Naive thymus-derived CD4-positive, alpha-beta T cell (primary cell): ENCODE data around the gene KCTD2. TPM values are rescaled to one million over a fixed set of nuclear protein-coding genes. Genes with fewer than 3 reads are reported as not detected.

ENCODE experiments used
- ATAC-seq: fragments of 150-1000 bp; cut with Tn5 transposase; 2 replicates; pipeline ENCODE4 v1.10.0; 2021; ENCODE audit warnings: mild to moderate bottlenecking, moderate library complexity
- CTCF ChIA-PET: fragments of 350-600 bp; sonication (Branson Sonifier 250); formaldehyde crosslinking; loops from one replicate; lab custom pipeline; 2021; ENCODE audit warnings: antibody characterized with exemption; lab: Charles Lee
- POLR2A ChIA-PET: fragments of 350-600 bp; sonication (Branson Sonifier 250); formaldehyde crosslinking; loops from one replicate; lab custom pipeline; 2021; ENCODE audit warnings: antibody characterized with exemption, inconsistent platforms; lab: Charles Lee
- DNase-seq, 9 donors: peaks; one replicate each; pipeline versions ENCODE4 v3.0.0 to v3.0.0-alpha.2; 2020 to 2022; ENCODE audit warnings: mixed read lengths in 1 of 9
- H3K27ac ChIP-seq: one replicate; pipeline ENCODE4 v1.7.0; 2013; ENCODE audit warnings: mild to moderate bottlenecking, low read depth, low read length, moderate library complexity
- H3K27me3 ChIP-seq, 2 donors: one replicate each; pipeline ENCODE4 v1.7.0; 2013; ENCODE audit warnings: low read length in 2 of 2, mild to moderate bottlenecking in 2 of 2, moderate library complexity in 2 of 2; ENCODE audit not compliant: control insufficient read depth in 2 of 2, insufficient read depth in 2 of 2
- H3K36me3 ChIP-seq, 3 experiments: 1 replicate in 2 of 3; 2 replicates in 1 of 3; pipeline ENCODE4 v1.7.0; 2013; ENCODE audit warnings: low read length in 3 of 3, mild to moderate bottlenecking in 3 of 3, moderate library complexity in 1 of 3; ENCODE audit not compliant: insufficient read depth in 3 of 3, control insufficient read depth in 2 of 3
- H3K4me1 ChIP-seq, 2 donors: one replicate each; pipeline ENCODE4 v1.7.0; 2013; ENCODE audit warnings: low read length in 2 of 2, mild to moderate bottlenecking in 2 of 2, moderate library complexity in 1 of 2; ENCODE audit not compliant: control insufficient read depth in 2 of 2, insufficient read depth in 2 of 2
- H3K4me3 ChIP-seq: 2 replicates; pipeline ENCODE4 v1.7.0; 2013; ENCODE audit warnings: mild to moderate bottlenecking, low read length
- H3K9me3 ChIP-seq, 3 experiments: 1 replicate in 2 of 3; 2 replicates in 1 of 3; pipeline ENCODE4 v1.7.0; 2013; ENCODE audit warnings: low read length in 3 of 3; ENCODE audit not compliant: control insufficient read depth in 2 of 3
- H3K27ac Mint-ChIP-seq, 9 donors: one replicate each; pipeline ENCODE4 v1.8.0; 2020 to 2022; ENCODE audit warnings: mixed read lengths in 9 of 9, mild to moderate bottlenecking in 8 of 9, moderate library complexity in 5 of 9, inconsistent platforms in 2 of 9
- H3K27me3 Mint-ChIP-seq, 5 donors: one replicate each; pipeline ENCODE4 v1.8.0; 2021 to 2022; ENCODE audit warnings: mixed read lengths in 5 of 5, mild to moderate bottlenecking in 1 of 5
- H3K36me3 Mint-ChIP-seq, 5 donors: one replicate each; pipeline ENCODE4 v1.8.0; 2020 to 2022; ENCODE audit warnings: mixed read lengths in 5 of 5, mild to moderate bottlenecking in 3 of 5, inconsistent platforms in 1 of 5
- H3K4me1 Mint-ChIP-seq, 7 donors: one replicate each; pipeline ENCODE4 v1.8.0; 2020 to 2022; ENCODE audit warnings: mixed read lengths in 7 of 7, mild to moderate bottlenecking in 3 of 7, inconsistent platforms in 1 of 7
- H3K4me3 Mint-ChIP-seq, 10 donors: one replicate each; pipeline ENCODE4 v1.8.0; 2020 to 2022; ENCODE audit warnings: mild to moderate bottlenecking in 10 of 10, mixed read lengths in 10 of 10, moderate library complexity in 6 of 10, inconsistent platforms in 2 of 10
- H3K9me3 Mint-ChIP-seq, 11 donors: one replicate each; pipeline ENCODE4 v1.8.0; 2020 to 2022; ENCODE audit warnings: mixed read lengths in 11 of 11, mild to moderate bottlenecking in 4 of 11, inconsistent platforms in 1 of 11, moderate library complexity in 1 of 11
- intact Hi-C, 2 donors: fragments of 100-400 bp; cut with micrococcal nuclease; formaldehyde crosslinking; loops; one replicate each; pipeline ENCODE4 v1.15.1; 2023
- polyA plus RNA-seq, 2 donors: library from polyadenylated mRNA; unstranded; fragments of 300-500 nt; fragmentation: Illumina TruSeq; gene quantifications; one replicate each; pipeline ENCODE4 v1.2.3, GENCODE V29; 2021
- total RNA-seq, 6 experiments: library from RNA in 5 of 6; stranded (reverse) in 5 of 6; gene quantifications; 1 replicate in 5 of 6; 2 replicates in 1 of 6; pipeline ENCODE4 v1.2.3 and lab custom pipeline; 2021 to 2026

Gene KCTD2
- total and polyA plus RNA-seq, 7 experiments from 2014 or later: 4.8 to 35.7 (median 20.1) TPM

DNA sequence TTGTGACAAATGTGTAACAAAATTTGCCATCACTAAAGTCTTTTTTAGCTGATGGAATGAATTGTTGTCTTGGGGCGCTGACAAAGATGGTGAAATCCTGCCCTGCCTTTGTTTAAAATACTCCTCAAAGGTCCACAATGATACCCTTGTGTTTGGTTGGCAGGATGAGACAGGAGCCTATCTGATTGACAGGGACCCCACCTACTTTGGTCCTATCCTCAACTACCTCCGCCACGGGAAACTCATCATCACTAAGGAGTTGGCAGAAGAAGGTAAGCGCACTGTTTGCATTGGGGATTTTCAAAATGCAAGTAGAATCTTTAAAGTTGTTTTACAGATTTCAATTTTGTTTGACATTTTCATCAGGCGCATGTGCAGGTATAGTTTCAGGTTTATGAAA lies 2.0 kb downstream of the KCTD2 start:
- no peak overlapping the region for H3K27ac ChIP-seq
- H3K36me3 Mint-ChIP-seq: peaks cover 0 to 14% (median 5%) of the 10 kb centered on the region in 5 donors
- H3K9me3 ChIP-seq: no peaks in the 10 kb centered on the region
- DNase-seq: no peak
- no peak overlapping the region for H3K4me3 ChIP-seq
- peaks cover 0 to 29% (median 0%) of the 10 kb centered on the region in 3 experiments for H3K36me3 ChIP-seq
- ChIA-PET CTCF (interaction anchor here (0.6 to 1.2 kb wide), 3 partner anchors 11 to 289 kb away, joined by 3 read pairs; no protein-coding TSS in a partner anchor), POLR2A (interaction anchor here (0.9 to 4.9 kb wide), 7 partner anchors 10 to 61 kb away, joined by 3 to 58 read pairs (median 7); partner anchors contain the start of genes ARMC7 and MRPL58)
- no peaks in the 10 kb centered on the region for H3K27me3 Mint-ChIP-seq
- ATAC-seq: no peak
- peaks cover 13 to 16% of the 10 kb centered on the region in 2 donors for H3K4me1 ChIP-seq
- H3K4me1 Mint-ChIP-seq: peaks cover 28 to 57% (median 45%) of the 10 kb centered on the region in 7 donors
- peak overlapping the region in 7 of 10 donors; percentile 18 to 95 (median 93) for H3K4me3 Mint-ChIP-seq
- intact Hi-C loops: loop anchor here (5.0 kb wide), 3 partner anchors 38 to 133 kb away; partner anchors contain the start of genes ARMC7 (in 1 of the 2), SLC16A5 (in 1 of the 2) and SUMO2 (in 1 of the 2)
- no peaks in the 10 kb centered on the region for H3K27me3 ChIP-seq
- H3K27ac Mint-ChIP-seq: peak overlapping the region in 8 of 9 donors; percentile 8 to 93 (median 88)
- no peaks in the 10 kb centered on the region for H3K9me3 Mint-ChIP-seq

DNA sequence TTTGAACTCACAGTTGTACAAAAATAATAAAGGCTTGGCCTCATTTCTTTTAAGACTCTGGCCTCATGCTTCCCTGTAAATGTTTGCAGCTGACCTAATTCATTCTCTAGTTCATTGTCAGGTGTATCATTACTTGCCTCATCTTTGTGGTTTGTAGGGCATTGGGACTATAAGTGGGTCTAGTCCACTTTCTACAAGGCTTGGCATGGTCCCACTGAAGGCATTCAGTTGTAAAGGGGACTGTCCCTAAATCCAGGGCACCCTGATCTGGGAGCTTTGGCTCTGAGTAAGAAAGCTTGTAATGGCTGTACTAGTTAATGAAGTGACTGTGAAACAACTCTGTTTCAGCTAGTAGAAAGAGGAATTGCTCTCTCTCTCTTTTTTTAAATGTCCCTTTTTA lies 2.7 kb downstream of the KCTD2 start:
- Histone ChIP-seq H3K4me1 (peaks cover 13 to 16% of the 10 kb centered on the region in 2 donors), H3K9me3 (no peaks in the 10 kb centered on the region), H3K27me3 (no peaks in the 10 kb centered on the region), H3K27ac (no peak overlapping the region), H3K4me3 (no peak overlapping the region), H3K36me3 (peaks cover 0 to 33% (median 0%) of the 10 kb centered on the region in 3 experiments)
- intact Hi-C loops: loop anchor here (5.0 kb wide), 3 partner anchors 38 to 133 kb away; partner anchors contain the start of genes ARMC7 (in 1 of the 2), SLC16A5 (in 1 of the 2) and SUMO2 (in 1 of the 2)
- ChIA-PET POLR2A (interaction anchor here (1.0 to 4.9 kb wide), 4 partner anchors 10 to 60 kb away, joined by 4 to 58 read pairs (median 12); partner anchors contain the start of genes ARMC7 and MRPL58), CTCF (interaction anchor here (1.1 kb wide), 1 partner anchor 88 kb away, joined by 4 read pairs; no protein-coding TSS in a partner anchor)
- Mint-ChIP-seq H3K36me3 (peaks cover 0 to 17% (median 5%) of the 10 kb centered on the region in 5 donors), H3K4me1 (peaks cover 28 to 54% (median 41%) of the 10 kb centered on the region in 7 donors), H3K9me3 (no peaks in the 10 kb centered on the region), H3K27me3 (no peaks in the 10 kb centered on the region), H3K27ac (peak overlapping the region in 5 of 9 donors; percentile 10 to 89 (median 49)), H3K4me3 (peak overlapping the region in 4 of 10 donors; percentile 2 to 53 (median 20))
- DNase-seq (no peak), ATAC-seq (no peak)

DNA sequence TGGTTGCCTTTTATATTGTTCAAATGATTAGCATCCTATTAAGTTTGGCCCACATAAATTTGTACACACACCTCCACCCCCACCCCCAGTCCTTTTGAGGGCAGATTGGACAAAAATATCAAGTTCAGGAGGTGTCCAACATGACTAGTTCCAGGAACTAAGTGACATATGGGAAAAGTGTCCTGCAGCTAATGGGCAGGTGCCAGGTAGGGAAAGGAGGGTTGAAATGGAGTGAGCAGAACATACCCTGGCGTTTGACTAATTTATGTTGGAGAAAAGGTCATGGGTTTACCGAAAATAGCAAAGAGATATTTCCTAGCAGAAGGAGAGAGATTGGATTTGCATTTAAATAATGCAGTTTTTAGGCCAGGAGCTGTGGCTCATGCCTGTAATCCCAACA lies 4.9 kb downstream of the KCTD2 start:
- Mint-ChIP-seq H3K9me3 (no peaks in the 10 kb centered on the region), H3K27me3 (no peaks in the 10 kb centered on the region), H3K4me3 (no peak overlapping the region), H3K4me1 (peaks cover 16 to 47% (median 37%) of the 10 kb centered on the region in 7 donors), H3K36me3 (peaks cover 0 to 17% (median 6%) of the 10 kb centered on the region in 5 donors), H3K27ac (peak overlapping the region in 3 of 9 donors; percentile 15 to 71 (median 51))
- no peak for DNase-seq
- Histone ChIP-seq H3K4me3 (no peak overlapping the region), H3K36me3 (peaks cover 0 to 35% (median 0%) of the 10 kb centered on the region in 3 experiments), H3K4me1 (peaks cover 8 to 13% of the 10 kb centered on the region in 2 donors), H3K9me3 (no peaks in the 10 kb centered on the region), H3K27ac (no peak overlapping the region), H3K27me3 (no peaks in the 10 kb centered on the region)
- ATAC-seq: no peak
- POLR2A ChIA-PET: interaction anchor here (0.7 kb wide), 1 partner anchor 15 kb away, joined by 3 read pairs; no protein-coding TSS in a partner anchor
- CTCF ChIA-PET: no interaction called here
- intact Hi-C loops: no loop called here

DNA sequence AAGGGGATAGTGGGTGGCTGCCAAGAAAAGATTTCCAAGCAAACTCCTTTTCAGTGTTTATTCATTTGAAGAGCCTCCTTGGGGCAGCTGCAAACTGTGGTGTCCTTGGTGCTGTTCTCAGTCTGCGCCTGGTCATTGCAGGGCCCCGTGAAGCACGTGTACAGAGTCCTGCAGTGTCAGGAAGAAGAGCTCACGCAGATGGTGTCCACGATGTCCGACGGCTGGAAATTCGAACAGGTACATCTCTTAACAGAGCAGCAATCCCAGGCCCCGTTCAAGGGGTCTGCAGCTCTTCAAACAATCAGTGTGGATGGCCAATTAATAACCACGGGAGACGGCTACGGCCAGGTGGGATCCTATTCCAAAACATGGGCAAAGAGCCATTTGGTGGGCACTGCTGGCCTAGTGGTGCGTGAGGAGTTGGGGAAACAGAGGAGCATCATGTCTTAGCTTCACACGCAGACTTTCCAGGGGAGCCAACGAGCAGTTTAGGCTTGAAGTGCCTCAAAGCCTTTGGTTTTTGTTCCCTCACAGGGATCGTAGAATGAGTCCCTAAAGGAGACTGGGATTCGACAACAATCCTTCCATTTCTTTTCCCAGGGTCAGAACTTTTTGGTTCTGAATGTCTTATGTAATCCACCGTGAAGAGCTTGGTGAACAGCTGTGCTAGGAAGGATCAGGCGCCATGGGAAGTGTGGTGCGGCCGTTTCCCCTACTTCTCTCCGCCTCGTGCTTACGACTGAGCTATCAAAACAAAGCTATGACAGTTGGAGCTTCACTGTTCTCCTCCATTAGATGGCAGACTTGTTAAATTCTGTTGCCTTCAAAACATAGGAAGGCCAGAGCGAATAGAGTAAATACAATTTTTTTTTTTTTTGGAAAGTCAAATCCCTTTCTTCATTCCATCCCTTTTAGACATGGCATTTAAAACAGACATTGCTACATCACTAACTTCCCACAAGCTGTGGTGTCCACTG lies 12.6 kb downstream of the KCTD2 start:
- H3K4me3 ChIP-seq: no peak overlapping the region
- POLR2A ChIA-PET: interaction anchor here (0.6 to 2.7 kb wide), 22 partner anchors 10 to 1381 kb away, joined by 3 to 18 read pairs (median 3); partner anchors contain the start of genes ARMC7, ATP5PD, KCTD2 and MRPL58
- H3K27me3 Mint-ChIP-seq: no peaks in the 10 kb centered on the region
- ATAC-seq (peak; percentile 79), DNase-seq (peak in 6 of 9 donors; percentile 32 to 56 (median 48))
- peak overlapping the region; percentile 23 for H3K27ac ChIP-seq
- H3K36me3 ChIP-seq: peaks cover 0 to 53% (median 3%) of the 10 kb centered on the region in 3 experiments
- no peaks in the 10 kb centered on the region for H3K4me1 ChIP-seq
- intact Hi-C loops: loop anchor here (1.0 kb wide), 4 partner anchors 55 to 353 kb away; no protein-coding TSS in a partner anchor
- H3K4me3 Mint-ChIP-seq: no peak overlapping the region
- H3K9me3 Mint-ChIP-seq: no peaks in the 10 kb centered on the region
- peaks cover 0 to 26% (median 20%) of the 10 kb centered on the region in 7 donors for H3K4me1 Mint-ChIP-seq
- CTCF ChIA-PET: interaction anchor here (0.6 to 4.2 kb wide), 37 partner anchors 8 to 1276 kb away, joined by 3 to 41 read pairs (median 4); partner anchors contain the start of genes ATP5PD, HID1, KCTD2 and MRPL58
- no peaks in the 10 kb centered on the region for H3K27me3 ChIP-seq
- peak overlapping the region in 8 of 9 donors; percentile 51 to 91 (median 81) for H3K27ac Mint-ChIP-seq
- no peaks in the 10 kb centered on the region for H3K9me3 ChIP-seq
- H3K36me3 Mint-ChIP-seq: peaks cover 0 to 35% (median 5%) of the 10 kb centered on the region in 5 donors

DNA sequence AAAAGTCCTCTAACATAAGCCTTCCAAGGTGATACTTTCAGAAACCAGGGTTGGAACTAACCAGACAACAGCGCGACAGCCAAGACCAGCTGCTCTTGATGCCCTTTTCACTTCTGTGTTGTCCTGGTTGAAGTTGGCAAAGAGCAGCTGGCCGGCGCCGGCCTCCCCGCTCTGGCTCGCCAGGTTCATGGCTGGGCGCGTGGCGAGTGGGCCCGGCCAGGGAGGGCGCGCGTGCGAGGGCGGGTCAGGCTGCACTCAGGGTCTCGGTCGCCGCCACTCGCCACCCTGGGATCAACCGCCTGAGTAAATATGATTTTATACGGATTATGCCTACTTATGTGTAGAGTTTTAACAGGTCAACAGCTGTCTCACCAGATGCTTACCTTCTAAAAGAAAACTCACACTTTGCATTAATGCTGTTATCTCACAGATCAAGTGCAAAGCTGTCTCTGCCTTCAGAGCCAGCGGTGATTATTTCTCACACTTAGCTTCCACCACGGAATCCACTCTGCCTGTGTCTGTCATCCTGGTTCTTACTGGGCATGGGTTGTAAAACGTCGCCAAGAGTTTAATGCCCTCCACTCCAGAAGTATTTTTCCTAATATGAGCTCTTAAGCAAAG lies 13.5 kb downstream of the KCTD2 start:
- H3K27ac ChIP-seq: no peak overlapping the region

More for the DNA sequence above, 13.5 kb downstream of the KCTD2 start:
- POLR2A ChIA-PET: interaction anchor here (0.6 to 2.7 kb wide), 19 partner anchors 10 to 141 kb away, joined by 3 to 18 read pairs (median 3); partner anchors contain the start of genes ARMC7, ATP5PD, KCTD2 and MRPL58
- Histone ChIP-seq H3K4me3 (no peak overlapping the region), H3K36me3 (peaks cover 0 to 59% (median 3%) of the 10 kb centered on the region in 3 experiments), H3K27me3 (no peaks in the 10 kb centered on the region), H3K9me3 (no peaks in the 10 kb centered on the region), H3K4me1 (no peaks in the 10 kb centered on the region)
- Mint-ChIP-seq H3K36me3 (peaks cover 0 to 38% (median 5%) of the 10 kb centered on the region in 5 donors), H3K4me1 (peaks cover 0 to 31% (median 23%) of the 10 kb centered on the region in 7 donors), H3K4me3 (no peak overlapping the region), H3K27me3 (no peaks in the 10 kb centered on the region), H3K9me3 (no peaks in the 10 kb centered on the region), H3K27ac (peak overlapping the region in 6 of 9 donors; percentile 72 to 91 (median 82))
- CTCF ChIA-PET: interaction anchor here (0.6 to 4.2 kb wide), 25 partner anchors 9 to 352 kb away, joined by 3 to 41 read pairs (median 5); partner anchors contain the start of genes ATP5PD, HID1, KCTD2 and MRPL58
- ATAC-seq (no peak), DNase-seq (no peak)
- intact Hi-C loops: loop anchor here (1.0 kb wide), 4 partner anchors 54 to 352 kb away; no protein-coding TSS in a partner anchor
